Fibroblast of gingiva (primary cell): ENCODE measurements around the gene MDFIC.

ENCODE experiments used
- DNase-seq: peaks from one replicate; pipeline ENCODE4 v3.0.0-alpha.2; 2011; ENCODE audit warnings: low read depth

Gene MDFIC

GRCh38 chr7:114997487-114998404, 75.9 kb downstream of the MDFIC start:
- DNase-seq: no peak

GRCh38 chr7:115004121-115004520, 82.2 kb downstream of the MDFIC start:
- DNase-seq: no peak

DNA sequence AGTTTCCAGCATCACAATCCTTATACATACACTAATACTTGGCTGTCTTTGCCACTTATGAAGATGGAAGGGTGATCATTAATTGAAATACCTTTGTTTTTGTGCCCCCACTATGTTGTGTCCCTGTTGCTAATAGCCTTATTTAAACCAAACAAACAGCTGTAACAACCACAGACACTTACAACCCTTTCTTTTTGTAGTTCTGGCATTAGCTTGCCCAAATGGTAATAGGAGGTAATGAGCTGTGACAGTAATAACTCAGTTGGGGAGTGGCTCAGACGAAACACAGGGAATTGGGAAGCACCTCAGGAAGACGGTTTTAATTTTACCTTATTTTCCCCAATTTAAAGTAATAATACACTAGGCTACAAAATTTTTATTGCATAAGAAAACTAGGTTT, 83.4 kb downstream of the MDFIC start:
- DNase-seq: no peak

DNA sequence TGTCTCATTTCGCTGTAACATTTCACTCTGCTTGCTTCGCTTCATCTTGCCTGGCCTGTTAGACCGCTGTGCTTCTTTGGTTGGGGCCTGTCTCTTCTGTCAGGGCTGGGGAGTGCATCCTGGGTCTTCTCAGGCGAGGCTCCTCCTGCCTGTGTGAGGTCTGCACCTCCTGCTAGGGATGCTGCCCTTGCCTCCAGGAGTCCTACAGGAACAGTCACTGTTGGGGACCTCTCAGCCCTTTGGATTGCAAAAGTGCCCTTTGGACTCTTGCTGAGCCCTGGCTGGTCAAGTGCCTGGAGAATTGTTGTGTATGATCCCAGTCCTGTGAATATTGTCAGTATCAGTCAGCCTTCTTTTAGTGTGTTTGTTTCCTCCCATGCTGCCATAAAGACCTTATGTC, 84.1 kb downstream of the MDFIC start:
- DNase-seq: no peak

GRCh38 chr7:115007751-115008150, 85.9 kb downstream of the MDFIC start:
- peak; percentile 14 for DNase-seq

DNA sequence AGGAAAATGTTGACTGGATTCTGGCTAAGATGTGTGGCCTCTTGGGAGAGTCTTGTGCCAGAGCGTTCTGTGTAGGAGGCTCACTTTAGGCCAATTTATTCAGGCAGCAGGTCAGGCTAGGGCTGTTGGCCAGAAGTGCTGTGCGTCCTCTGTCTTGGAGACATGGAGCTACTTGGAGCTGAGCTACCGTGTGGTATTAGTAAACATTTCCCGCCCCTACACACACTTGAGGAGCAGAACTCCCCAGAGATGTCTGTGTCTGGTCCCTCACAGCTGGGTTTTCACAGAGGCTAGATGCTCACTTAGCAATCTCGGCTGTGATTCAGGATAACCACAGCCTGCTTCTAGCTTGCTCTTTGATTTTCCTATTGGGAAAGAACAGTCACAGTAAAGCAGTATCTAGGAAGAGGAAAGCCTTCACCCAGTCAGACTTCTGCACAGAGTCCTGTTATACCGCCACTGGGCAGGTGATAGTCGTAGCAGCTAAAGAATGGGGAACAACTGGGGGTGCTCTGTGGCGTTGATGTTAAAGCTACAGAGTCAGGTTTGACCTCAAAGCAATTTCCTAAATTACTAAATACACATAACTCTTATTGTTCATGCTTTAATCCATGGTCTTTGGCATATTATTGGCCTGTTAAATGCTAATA, 86.7 kb downstream of the MDFIC start:
- DNase-seq: peak; percentile 96

DNA sequence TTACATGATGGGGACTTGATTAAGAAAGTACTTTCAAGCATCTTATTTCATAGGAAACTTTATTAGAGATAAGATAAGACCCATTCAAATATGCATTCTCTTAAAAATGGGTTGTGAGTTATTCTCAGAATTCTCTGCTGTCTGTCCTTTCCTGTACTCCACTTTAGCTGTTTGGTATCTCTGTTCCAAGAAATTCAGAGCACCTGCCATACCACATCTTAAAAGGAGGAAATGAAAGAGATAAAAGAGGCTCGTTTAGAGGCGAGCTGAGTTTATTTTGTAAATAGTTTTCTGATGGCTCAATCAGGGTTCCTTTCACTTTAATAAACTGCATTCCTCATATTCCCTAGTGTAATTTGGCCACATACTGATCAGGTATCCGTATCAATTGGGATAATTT, 87.2 kb downstream of the MDFIC start:
- DNase-seq: no peak

DNA sequence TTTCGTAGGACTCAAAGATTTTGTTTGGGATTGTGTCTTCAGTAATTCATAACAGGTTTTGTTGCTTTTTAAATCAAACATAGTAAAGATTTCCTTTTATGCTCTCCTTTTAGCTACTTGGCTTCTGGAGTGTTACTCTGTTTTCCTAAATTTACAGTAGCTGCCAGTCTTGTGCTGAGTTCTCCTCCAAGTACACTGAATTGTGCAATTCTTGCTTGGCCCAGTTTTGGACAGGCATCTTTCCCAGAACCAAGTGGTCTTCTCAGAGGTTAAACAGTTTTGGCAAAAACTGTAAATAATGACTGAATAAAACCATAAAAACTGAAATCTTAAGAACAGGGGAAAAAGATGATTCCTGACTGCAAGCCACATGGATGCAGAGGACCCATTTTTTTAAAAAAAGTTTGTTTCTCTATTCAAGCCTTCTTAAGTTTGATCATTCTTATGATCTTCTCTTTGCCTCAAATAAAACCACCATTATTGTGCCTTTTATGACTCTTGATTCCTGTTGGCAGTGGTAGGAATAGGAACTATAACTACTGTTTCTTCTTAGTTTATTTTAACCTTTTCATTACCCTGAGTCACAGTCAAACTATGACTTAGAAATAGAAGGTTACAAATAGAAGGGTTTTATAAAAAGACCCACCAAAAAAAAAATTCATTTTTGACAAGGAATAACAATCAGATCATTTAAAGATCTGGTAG, 88.0 kb downstream of the MDFIC start:
- DNase-seq: peak; percentile 92

DNA sequence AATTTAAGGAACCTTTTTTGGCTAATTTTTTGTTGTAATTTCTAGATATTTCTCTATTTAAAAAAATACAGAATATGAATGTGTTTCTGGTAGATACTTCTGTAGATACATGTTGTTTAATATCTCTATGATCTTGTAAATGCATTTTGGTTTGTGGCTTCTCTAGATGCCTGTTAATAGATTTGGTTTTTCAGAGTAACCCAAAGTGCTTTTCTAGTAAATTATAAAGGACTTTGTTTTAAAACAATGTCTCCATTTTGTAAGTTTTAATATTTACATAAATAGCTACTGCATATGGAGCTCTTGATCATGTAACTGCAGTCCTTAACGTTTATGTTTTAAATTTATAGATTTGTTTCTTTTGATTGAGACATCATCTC, 88.5 kb downstream of the MDFIC start:
- no peak for DNase-seq

DNA sequence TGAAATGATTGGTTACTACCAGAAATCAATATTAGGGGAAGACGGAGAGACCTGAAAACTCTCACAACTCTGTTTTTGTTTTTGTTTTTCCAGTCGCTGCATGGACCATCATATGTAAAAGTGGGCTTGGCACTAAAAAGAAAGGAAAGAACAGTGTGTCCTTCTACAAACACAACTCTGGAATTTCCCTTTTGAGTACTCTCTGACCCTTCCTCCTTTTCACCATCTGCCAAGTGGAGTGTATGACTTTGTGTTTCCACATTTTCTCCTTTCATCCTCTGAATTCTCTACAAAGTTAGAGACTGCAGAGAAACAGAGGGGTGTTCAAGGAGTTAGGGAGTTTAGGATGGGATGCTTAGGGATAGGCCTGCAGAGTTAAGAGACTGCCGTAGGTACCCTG, 92.0 kb downstream of the MDFIC start:
- no peak for DNase-seq

- no peak for DNase-seq
These were observed 92.9 kb downstream of the MDFIC start for GRCh38 chr7:115014794-115015193.

- peak; percentile 87 for DNase-seq
These were observed 93.7 kb downstream of the MDFIC start for GRCh38 chr7:115015619-115016018.

- DNase-seq: no peak
These were observed 98.2 kb downstream of the MDFIC start for GRCh38 chr7:115019882-115020605.

DNA sequence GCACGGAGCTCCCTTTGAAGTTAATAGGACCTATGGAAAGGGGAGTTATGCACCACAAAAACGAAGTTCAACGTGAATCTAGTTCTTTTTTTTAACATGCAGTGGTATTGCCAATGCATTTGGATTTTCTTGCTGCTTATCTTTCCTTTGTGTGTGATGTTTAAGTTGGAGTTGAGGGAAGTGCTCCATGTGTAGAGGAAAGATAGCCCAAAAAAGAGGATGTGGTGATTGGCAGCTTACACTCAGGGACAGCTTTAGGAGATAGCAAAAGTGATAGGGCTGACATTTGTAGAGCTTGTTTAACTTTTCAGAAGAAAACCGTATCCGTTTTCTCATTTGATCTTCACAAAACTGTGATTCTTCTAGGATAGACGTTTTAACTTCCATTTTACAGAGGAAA, 101.3 kb downstream of the MDFIC start:
- DNase-seq: no peak

GRCh38 chr7:115024276-115024675, 102.4 kb downstream of the MDFIC start:
- DNase-seq: no peak

DNA sequence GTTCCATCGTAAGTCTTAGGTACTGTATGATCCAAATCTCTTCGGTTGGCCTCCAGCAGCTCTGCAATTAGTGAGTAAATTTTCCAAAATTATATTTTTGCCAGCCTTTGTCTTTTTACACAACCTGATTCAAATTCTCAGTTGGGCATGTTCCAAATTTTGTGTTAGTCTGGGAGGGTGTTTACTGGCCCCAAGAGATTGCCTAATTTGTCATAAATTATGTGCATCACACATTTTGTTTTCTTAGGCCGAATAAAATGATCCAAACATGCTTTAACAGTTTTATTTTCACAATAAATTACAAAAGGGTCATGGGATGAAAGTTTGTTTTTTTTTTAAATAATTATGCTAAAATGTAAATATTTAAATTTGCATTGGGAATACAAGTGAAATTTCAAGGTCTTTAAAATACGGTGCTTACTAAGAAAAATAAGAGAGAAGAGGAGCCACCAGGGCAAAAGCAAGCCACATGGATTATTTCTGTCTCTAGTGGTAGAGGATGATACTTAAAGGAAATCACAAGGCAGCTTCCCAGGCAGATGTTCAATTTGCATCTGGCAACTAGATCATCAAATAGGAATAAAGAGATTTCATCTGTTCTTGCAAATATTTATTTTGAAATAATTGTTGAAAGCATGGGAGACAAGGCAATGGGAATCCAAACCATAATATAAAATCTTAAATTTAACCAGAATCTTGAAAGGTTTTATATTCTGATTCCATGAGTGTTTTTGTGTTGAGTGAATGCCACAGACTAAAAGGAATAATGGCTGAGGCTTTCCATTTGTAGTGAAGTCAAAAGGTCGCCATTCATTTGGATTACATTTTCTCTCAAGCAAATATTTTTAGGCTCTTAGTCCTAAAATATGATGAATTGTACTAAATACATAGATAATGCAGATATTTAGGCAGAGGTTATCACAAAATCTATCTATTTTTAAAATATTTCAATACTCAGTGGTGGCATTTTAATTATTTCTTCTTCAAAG, 111.1 kb downstream of the MDFIC start:
- no peak for DNase-seq

DNA sequence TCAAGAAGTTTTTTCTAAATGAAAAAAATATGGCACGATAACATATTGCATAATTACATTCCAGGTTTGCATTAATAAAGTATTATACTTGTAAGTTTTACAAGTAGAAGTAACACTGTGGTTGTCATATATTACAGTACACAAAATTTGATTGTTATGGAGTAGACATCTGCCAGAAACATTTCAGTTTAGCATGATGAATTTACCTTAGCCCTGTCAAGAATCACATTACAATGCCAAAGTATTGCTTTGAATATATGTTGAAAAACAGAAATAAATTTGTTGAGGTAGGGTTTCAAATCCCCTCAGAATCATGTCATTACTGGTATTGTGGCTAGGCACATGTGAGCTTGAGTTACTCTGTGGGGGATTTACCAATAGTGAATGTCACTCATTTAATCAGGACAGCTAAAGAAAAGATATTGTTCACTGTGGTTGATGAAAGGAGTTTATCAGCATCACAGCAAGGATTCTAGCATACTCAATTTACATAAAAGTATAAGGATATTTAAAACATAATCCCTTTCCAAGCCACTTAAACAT, 112.1 kb downstream of the MDFIC start:
- DNase-seq: no peak

DNA sequence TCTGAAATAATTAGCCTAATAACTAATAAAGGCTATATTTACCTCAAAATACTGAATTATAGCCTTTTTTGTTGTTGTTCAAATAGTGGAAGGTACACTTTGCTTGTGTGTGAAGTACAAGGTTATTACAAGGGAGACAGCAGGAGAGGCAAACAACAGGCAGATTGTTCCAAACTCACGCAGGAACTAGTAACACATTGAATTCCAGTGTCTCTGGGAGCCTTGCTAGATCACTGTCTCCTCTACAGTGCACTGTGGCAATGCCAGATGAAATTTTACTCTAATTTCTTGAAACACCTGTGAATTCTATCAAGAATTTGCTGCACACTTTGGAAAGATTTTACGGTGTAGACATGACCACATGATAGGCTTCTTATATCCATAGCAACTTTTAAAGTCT, 112.6 kb downstream of the MDFIC start:
- no peak for DNase-seq

DNA sequence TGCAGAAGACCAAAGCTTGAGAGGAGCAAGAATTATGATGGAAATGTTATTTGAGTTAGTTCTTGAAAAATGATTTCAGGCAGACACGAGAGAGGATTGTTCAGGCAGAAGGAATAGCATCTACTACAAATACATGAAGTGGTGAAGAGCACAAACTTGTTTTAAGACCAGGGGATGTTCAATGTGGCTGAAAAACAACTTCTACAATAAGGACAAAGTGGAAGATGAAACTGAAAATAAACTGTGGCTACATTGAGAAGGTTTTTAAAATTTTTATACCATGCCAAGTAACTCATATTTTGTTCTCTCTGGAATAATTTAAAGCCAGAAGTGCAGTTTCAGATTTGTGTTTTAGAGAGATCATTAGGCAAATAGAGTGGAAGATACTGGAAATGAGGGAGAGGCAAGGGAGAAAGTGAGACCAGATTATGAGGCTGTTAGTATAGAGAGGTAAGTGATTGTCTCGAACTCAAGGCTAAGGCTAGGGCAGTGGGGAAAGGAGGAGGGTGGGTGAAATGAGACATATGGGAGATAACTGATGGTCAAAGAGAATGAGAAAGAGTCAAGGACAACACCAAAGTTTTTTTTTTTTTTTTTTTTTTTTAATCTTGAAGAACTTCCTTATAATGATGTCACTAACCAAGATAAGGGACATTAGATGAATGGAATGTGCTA, 115.4 kb downstream of the MDFIC start:
- no peak for DNase-seq

DNA sequence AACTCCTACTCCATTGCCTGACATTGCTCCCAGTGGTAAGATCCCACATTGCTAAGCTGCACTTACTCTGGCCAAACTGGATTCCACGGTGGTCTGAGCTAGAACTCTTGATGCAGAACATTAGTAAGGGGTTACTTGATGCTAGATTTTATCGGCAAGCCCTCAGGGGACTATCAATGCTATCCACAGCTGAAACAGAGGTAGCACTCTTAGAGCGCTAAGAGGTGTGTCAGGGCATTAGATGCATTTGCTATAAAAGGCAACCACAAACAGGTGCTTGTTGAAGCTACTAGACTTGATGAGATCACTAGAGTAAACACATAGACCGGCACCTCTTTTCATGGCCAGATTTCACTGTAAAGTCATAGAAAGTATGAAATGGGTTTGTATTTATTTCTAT, 116.3 kb downstream of the MDFIC start:
- no peak for DNase-seq
